ENCODE measurements around the gene PLD3. TPM values are rescaled to one million over a fixed set of nuclear protein-coding genes. Genes with fewer than 3 reads are reported as not detected.

Gene PLD3
- total RNA-seq, 1 donor from 2014 or later, result 208 TPM

- no peaks in the 10 kb centered on the region for H3K27me3 Mint-ChIP-seq (ENCODE audit: low read depth)
- H3K36me3 Mint-ChIP-seq (ENCODE audit: low read depth), result no peaks in the 10 kb centered on the region
- H3K27ac Mint-ChIP-seq (ENCODE audit: unreplicated experiment), result no peak overlapping the region
- no peak for DNase-seq (ENCODE audit: low read depth, low spot score)
- no peaks in the 10 kb centered on the region for H3K9me3 Mint-ChIP-seq
- peaks cover 3% of the 10 kb centered on the region for H3K4me1 Mint-ChIP-seq
- no peak overlapping the region for H3K4me3 Mint-ChIP-seq
- no peak for TF ChIP-seq CTCF (conservative IDR thresholded peaks at IDR 0.05)
These were observed 11.7 kb downstream of the PLD3 start for GRCh38 chr19:40360020-40360707.

- Mint-ChIP-seq H3K4me1 (peaks cover 7% of the 10 kb centered on the region), H3K27ac (ENCODE audit: unreplicated experiment) (no peak overlapping the region), H3K36me3 (ENCODE audit: low read depth) (no peaks in the 10 kb centered on the region), H3K4me3 (no peak overlapping the region), H3K27me3 (ENCODE audit: low read depth) (no peaks in the 10 kb centered on the region), H3K9me3 (no peaks in the 10 kb centered on the region)
- TF ChIP-seq CTCF (conservative IDR thresholded peaks at IDR 0.05), result no peak
- no peak for DNase-seq (ENCODE audit: low read depth, low spot score)
These were observed 12.3 kb downstream of the PLD3 start for GRCh38 chr19:40360708-40361241.

- no peak for TF ChIP-seq CTCF (conservative IDR thresholded peaks at IDR 0.05)
- peaks cover 14% of the 10 kb centered on the region for H3K4me1 Mint-ChIP-seq
- no peak overlapping the region for H3K27ac Mint-ChIP-seq (ENCODE audit: unreplicated experiment)
- H3K27me3 Mint-ChIP-seq (ENCODE audit: low read depth), result no peaks in the 10 kb centered on the region
- peaks cover 4% of the 10 kb centered on the region for H3K36me3 Mint-ChIP-seq (ENCODE audit: low read depth)
- H3K4me3 Mint-ChIP-seq, result peak overlapping the region; percentile 44
- no peaks in the 10 kb centered on the region for H3K9me3 Mint-ChIP-seq
- DNase-seq (ENCODE audit: low read depth, low spot score), result no peak
These were observed 13.7 kb downstream of the PLD3 start for GRCh38 chr19:40362160-40362559.

- no peak for DNase-seq (ENCODE audit: low read depth, low spot score)
- Mint-ChIP-seq H3K36me3 (ENCODE audit: low read depth) (peaks cover 4% of the 10 kb centered on the region), H3K4me3 (no peak overlapping the region), H3K4me1 (peaks cover 15% of the 10 kb centered on the region), H3K9me3 (no peaks in the 10 kb centered on the region), H3K27me3 (ENCODE audit: low read depth) (no peaks in the 10 kb centered on the region), H3K27ac (ENCODE audit: unreplicated experiment) (no peak overlapping the region)
- no peak for TF ChIP-seq CTCF (conservative IDR thresholded peaks at IDR 0.05)
These were observed 14.6 kb downstream of the PLD3 start for GRCh38 chr19:40363069-40363468.

- H3K9me3 Mint-ChIP-seq, result no peaks in the 10 kb centered on the region
- no peaks in the 10 kb centered on the region for H3K27me3 Mint-ChIP-seq (ENCODE audit: low read depth)
- no peak for TF ChIP-seq CTCF (conservative IDR thresholded peaks at IDR 0.05)
These were observed 16.5 kb downstream of the PLD3 start for GRCh38 chr19:40365010-40365409.

More at GRCh38 chr19:40365010-40365409, 16.5 kb downstream of the PLD3 start:
- Mint-ChIP-seq H3K4me1 (peaks cover 15% of the 10 kb centered on the region), H3K36me3 (ENCODE audit: low read depth) (peaks cover 4% of the 10 kb centered on the region), H3K27ac (ENCODE audit: unreplicated experiment) (no peak overlapping the region), H3K4me3 (peak overlapping the region; percentile 91)
- DNase-seq (ENCODE audit: low read depth, low spot score), result no peak
